Femur (tissue), 1 donor: ENCODE measurements around the gene UBAC1.
"Not testable (repeated sequence)": the region's sequence is repeated elsewhere in the genome, so short reads cannot be mapped to it uniquely, and the experiment has no call there.

Experiments
- DNase-seq: peaks from one replicate; pipeline ENCODE4 v3.0.0-alpha.2; 2017

UBAC1 gene

GRCh38 chr9:135896205-135896604 lies 65.0 kb downstream of the UBAC1 start:
- no peak for DNase-seq

DNA sequence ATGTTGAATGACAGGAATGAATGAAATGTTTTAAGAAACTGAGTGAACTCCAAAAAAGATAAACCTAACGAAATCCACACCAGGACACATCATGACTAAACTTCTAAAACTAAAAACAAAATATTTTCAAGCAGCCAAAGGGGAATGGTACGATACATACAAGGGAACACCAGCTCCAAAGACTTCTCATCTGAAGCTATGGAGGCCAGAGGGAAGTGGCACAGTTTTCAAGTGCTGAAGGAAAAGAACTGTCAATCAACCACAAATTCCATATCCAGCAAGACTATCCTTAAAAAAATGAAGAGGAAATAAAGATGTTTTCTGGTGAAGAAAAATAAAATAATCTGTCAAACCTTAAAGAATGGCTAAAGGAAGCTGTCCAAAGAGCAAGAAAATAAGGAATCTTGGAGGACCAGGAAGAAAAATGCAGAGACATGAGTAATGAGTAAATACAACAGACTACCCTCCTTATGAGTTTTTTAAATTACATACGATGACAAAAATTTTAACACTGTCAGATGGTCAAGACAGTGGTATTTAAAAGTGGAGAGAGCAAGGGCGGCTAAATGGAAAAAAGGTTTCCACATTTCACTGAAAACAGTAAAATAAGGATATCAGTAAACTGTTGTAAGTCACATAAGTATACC lies 65.8 kb downstream of the UBAC1 start:
- no peak for DNase-seq

GRCh38 chr9:135893104-135893503 lies 68.1 kb downstream of the UBAC1 start:
- DNase-seq, result no peak

- not testable (repeated sequence) for DNase-seq
Observed at GRCh38 chr9:135892327-135892726, 68.8 kb downstream of the UBAC1 start.

- DNase-seq, result no peak
Observed at GRCh38 chr9:135891027-135891631, 70.0 kb downstream of the UBAC1 start.

GRCh38 chr9:135890190-135891026 lies 70.8 kb downstream of the UBAC1 start:
- no peak for DNase-seq

GRCh38 chr9:135889564-135890189 lies 71.5 kb downstream of the UBAC1 start:
- DNase-seq, result no peak

DNA sequence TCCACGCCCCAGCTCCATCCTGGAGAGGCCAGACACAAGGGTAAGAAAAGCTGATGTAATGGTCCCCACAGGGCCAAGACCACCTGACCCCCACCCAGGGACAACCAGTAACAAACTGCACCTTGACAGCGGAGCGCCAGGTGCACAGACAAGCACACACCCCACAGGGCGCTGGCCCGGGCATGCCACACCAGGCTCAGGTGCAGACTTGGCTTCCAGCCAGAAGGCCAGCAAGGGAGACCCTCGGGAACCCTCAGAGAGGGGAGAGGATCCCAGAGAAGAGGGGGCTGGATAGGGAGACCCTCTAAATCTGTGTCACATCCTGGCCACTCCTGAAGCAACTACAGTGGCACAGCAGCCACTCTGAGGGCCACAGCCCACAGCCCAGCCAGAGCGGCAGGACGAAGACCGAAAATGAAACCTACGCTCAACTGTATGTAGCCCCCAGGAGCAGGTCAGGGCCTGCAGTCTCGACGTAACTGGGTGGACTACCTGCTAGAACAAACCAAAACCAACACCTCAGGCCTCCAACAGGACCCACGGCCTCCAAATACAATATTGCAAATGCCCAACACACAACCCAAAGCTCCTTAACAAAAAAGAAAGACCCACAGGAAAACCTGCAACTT lies 72.3 kb downstream of the UBAC1 start:
- no peak for DNase-seq

DNA sequence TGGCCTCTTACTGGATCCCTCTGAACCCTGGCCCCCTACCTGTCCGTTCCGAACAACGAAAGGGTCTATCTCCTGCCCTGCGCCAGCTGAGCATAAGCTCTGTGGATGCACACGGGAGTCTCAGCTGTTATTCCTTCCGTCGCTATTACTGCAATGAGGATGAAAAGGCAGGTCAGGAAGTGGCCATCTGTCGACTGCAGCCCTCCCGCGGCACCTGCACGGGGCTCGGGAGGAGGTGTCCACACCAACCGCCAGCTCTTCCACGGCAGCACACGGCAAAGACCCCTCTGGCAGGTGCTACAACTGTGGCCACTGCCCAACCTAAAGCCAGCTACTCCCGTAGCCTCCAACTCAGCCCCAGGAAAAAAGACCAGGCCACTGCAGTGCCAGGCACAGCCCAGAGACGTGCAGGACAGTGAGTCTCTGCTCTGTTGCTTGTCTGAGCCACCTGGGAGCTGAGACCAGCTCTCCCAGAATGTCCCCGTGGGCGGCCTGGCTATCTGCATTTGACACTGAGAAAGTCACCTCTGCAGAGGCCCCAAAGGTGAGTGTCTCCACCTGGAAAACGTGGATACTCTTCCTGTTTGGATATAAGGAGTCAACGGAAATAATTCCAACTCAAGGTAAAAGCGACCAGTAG lies 72.9 kb downstream of the UBAC1 start:
- no peak for DNase-seq

DNA sequence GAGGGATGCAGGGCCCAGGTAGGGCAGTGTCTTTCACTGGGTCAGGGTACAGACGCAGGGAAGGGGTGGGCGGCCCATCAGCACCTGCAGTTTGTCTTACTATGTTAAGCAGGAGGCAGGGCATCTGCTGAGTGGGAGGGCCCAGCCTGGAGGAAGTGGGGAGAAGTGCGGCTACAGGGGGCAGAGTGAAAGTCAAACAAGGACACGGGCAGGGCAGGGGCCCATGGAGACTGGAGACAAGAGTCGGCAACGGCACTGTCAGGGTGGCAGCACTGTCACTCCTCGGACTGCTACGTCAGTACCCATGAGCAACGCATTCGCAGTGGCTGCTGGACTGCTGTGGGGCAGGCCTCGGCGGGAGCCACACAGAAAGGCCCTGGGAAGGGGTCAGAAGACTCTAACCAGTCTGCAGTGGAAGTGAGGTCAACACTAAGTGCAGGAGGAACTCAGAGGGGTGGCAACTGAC lies 73.6 kb downstream of the UBAC1 start:
- no peak for DNase-seq

GRCh38 chr9:135887021-135887507 lies 74.1 kb downstream of the UBAC1 start:
- DNase-seq, result no peak

- no peak for DNase-seq
Observed at GRCh38 chr9:135886147-135886981, 74.8 kb downstream of the UBAC1 start.

- no peak for DNase-seq
Observed at GRCh38 chr9:135885100-135885853, 75.9 kb downstream of the UBAC1 start.

GRCh38 chr9:135884328-135885035 lies 76.7 kb downstream of the UBAC1 start:
- DNase-seq, result no peak

- DNase-seq, result no peak
Observed at GRCh38 chr9:135883410-135884089, 77.6 kb downstream of the UBAC1 start.
